ENCODE results near the gene OTUD3. TPM values are rescaled to one million over a fixed set of nuclear protein-coding genes. Genes with fewer than 3 reads are reported as not detected.

OTUD3 gene
- total and polyA plus RNA-seq, 9 of the 15 experiments (the other 6 are each of a cell fraction or from before 2014, with no cell fraction given) = 2.0 to 16.6 (median 11.0) TPM

- in situ Hi-C loops (cut with MboI) = loop anchor here (25.0 kb wide), 1 partner anchor 1311 kb away; no protein-coding TSS in a partner anchor
- CTCF ChIA-PET (ENCODE audit: low intra/inter-chr PET ratio) = no interaction called here
- H3K9ac ChIP-seq (ENCODE audit: insufficient read depth in 1 of 2, low read depth in 2 of 2, low read length in 2 of 2) = no peak overlapping the region
- no peaks in the 10 kb centered on the region for H3K79me2 ChIP-seq (ENCODE audit: control insufficient read depth, insufficient read depth, low read length)
- WGBS (ENCODE audit: insufficient coverage, low coverage, missing lambda C conversion rate) = 96% methylated on average over 1 of the region's 1 CpG
- no peak overlapping the region for H2AFZ ChIP-seq (ENCODE audit: low read depth, low read length)
- no peak for FAIRE-seq
- TF ChIP-seq ZNF24 (IDR thresholded peaks at IDR 0.05) (0 out of 2 replicates have a peak, but pooled peaks have one; percentile 29), CBX1 (IDR thresholded peaks at IDR 0.05; ENCODE audit: low read depth) (no peak), ZNF146 (CRISPR knock-in tag; IDR thresholded peaks at IDR 0.05; ENCODE audit: unreplicated experiment) (peak; percentile 49), REST (IDR thresholded peaks at IDR 0.05; ENCODE audit: borderline replicate concordance) (no peak), REST (CRISPR knock-in tag; IDR thresholded peaks at IDR 0.05; ENCODE audit: low read depth) (no peak)
- intact Hi-C loops (cut with micrococcal nuclease) = no loop called here
- POLR2A ChIA-PET = interaction anchor here (1.4 kb wide), 1 partner anchor 16 kb away, joined by 4 read pairs; no protein-coding TSS in a partner anchor
- no peaks in the 10 kb centered on the region for H3K9me3 ChIP-seq (replicated peaks; ENCODE audit: control insufficient read depth, insufficient read depth, low read depth, low read length)
- no peaks in the 10 kb centered on the region for H4K20me1 ChIP-seq (replicated peaks; ENCODE audit: control insufficient read depth, insufficient read depth, low read length)
- no peaks in the 10 kb centered on the region for H3K4me1 ChIP-seq (replicated peaks in 1 of 2; ENCODE audit: control insufficient read depth in 2 of 2, insufficient read depth in 2 of 2, low read length in 2 of 2)
- peaks cover 86% of the 10 kb centered on the region for H3K36me3 ChIP-seq (ENCODE audit: control insufficient read depth, insufficient read depth, low read length)
- H3K27me3 ChIP-seq (ENCODE audit: control insufficient read depth in 2 of 2, insufficient read depth in 2 of 2, low read length in 2 of 2) = no peaks in the 10 kb centered on the region
- BruUV-seq (replicated peaks) = no TSS peak
- H3K4me3 ChIP-seq = no peak overlapping the region
- no peak overlapping the region for H3K27ac ChIP-seq (ENCODE audit: extremely low read depth, low read depth, low read length)
- H3K4me2 ChIP-seq (ENCODE audit: insufficient read depth, low read length) = no peak overlapping the region
- no peaks in the 10 kb centered on the region for H3K9me1 ChIP-seq (ENCODE audit: control insufficient read depth, insufficient read depth, low read length)
- no peak for DNase-seq (ENCODE audit: extremely low read depth in 1 of 4, low spot score in 3 of 4)
- ATAC-seq = no peak
Measured at GRCh38 chr1:19901653-19902052, 19.5 kb downstream of the OTUD3 start.
